Activated CD4-positive, alpha-beta T cell treated with anti-CD3 and anti-CD28 coated beads, Interleukin-2, amount 10 ng/mL, durations not matched to agents 24 days and 14 days (primary cell): ENCODE results near the gene SNX18. TPM values are rescaled to one million over a fixed set of nuclear protein-coding genes. Genes with fewer than 3 reads are reported as not detected.

Source experiments
- DNase-seq: peaks from one replicate; pipeline ENCODE4 v3.0.0; 2022
- H3K27ac Mint-ChIP-seq: one replicate; pipeline ENCODE4 v1.8.0; 2022; ENCODE audit warnings: mild to moderate bottlenecking, mixed read lengths
- H3K27me3 Mint-ChIP-seq: one replicate; pipeline ENCODE4 v1.8.0; 2022; ENCODE audit warnings: mixed read lengths
- H3K36me3 Mint-ChIP-seq: one replicate; pipeline ENCODE4 v1.8.0; 2022; ENCODE audit warnings: low read depth, mild to moderate bottlenecking, mixed read lengths
- H3K4me1 Mint-ChIP-seq: one replicate; pipeline ENCODE4 v1.8.0; 2021; ENCODE audit warnings: mixed read lengths
- H3K4me3 Mint-ChIP-seq: one replicate; pipeline ENCODE4 v1.8.0; 2022; ENCODE audit warnings: mild to moderate bottlenecking, moderate library complexity, mixed read lengths
- H3K9me3 Mint-ChIP-seq: one replicate; pipeline ENCODE4 v1.8.0; 2021; ENCODE audit warnings: mixed read lengths
- intact Hi-C: fragments of 100-400 bp; cut with micrococcal nuclease; formaldehyde crosslinking; loops from one replicate; pipeline ENCODE4 v1.15.1; 2023
- total RNA-seq: library from RNA; stranded (reverse); gene quantifications from 2 replicates; pipeline ENCODE4 v1.2.3, GENCODE V29; 2022

Gene SNX18
- total RNA-seq, 1 donor from 2014 or later, result 12.9 TPM

DNA sequence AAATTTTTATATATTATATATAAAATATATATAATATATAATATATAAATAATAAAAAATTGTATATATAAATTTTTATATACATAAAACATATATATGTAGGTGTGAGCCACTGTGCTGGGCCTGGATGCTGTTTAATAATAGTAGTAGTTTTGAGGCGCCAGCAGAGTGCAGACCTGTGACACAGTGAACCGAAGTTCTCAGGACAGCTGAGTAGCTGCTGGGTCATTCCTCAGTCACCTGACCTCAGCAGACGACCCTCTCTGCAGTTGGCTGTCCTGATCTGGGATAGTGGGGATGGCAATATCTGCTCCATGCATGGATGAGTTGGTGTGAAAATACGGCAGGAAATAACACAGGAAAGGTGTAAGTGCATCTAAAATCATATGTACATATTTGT, 3.3 kb upstream of the SNX18 start:
- H3K9me3 Mint-ChIP-seq, result no peaks in the 10 kb centered on the region

GRCh38 chr5:54514841-54515432, 2.6 kb upstream of the SNX18 start:
- H3K27ac Mint-ChIP-seq, result no peak overlapping the region
- intact Hi-C loops, result loop anchor here (5.0 to 10.0 kb wide), 6 partner anchors 97 to 717 kb away; partner anchors contain the start of genes ARL15 and CCNO
- peaks cover 33% of the 10 kb centered on the region for H3K27me3 Mint-ChIP-seq
- peaks cover 9% of the 10 kb centered on the region for H3K36me3 Mint-ChIP-seq
- H3K4me3 Mint-ChIP-seq, result no peak overlapping the region
- H3K9me3 Mint-ChIP-seq, result no peaks in the 10 kb centered on the region
- peaks cover 19% of the 10 kb centered on the region for H3K4me1 Mint-ChIP-seq
- DNase-seq, result no peak

More for the DNA sequence above, 3.3 kb upstream of the SNX18 start:
- intact Hi-C loops, result loop anchor here (10.0 kb wide), 2 partner anchors 521 to 631 kb away; no protein-coding TSS in a partner anchor
- no peak for DNase-seq
- peaks cover 12% of the 10 kb centered on the region for H3K4me1 Mint-ChIP-seq
- H3K27me3 Mint-ChIP-seq, result peaks cover 37% of the 10 kb centered on the region
- peaks cover 4% of the 10 kb centered on the region for H3K36me3 Mint-ChIP-seq
- no peak overlapping the region for H3K27ac Mint-ChIP-seq
- H3K4me3 Mint-ChIP-seq, result no peak overlapping the region

GRCh38 chr5:54515634-54516033, 1.9 kb upstream of the SNX18 start:
- Mint-ChIP-seq H3K27me3 (peaks cover 31% of the 10 kb centered on the region), H3K9me3 (no peaks in the 10 kb centered on the region), H3K36me3 (peaks cover 11% of the 10 kb centered on the region), H3K27ac (no peak overlapping the region), H3K4me3 (no peak overlapping the region), H3K4me1 (peaks cover 26% of the 10 kb centered on the region)
- intact Hi-C loops, result loop anchor here (2.0 to 10.0 kb wide), 10 partner anchors 97 to 717 kb away; partner anchors contain the start of genes ARL15 and CCNO
- DNase-seq, result no peak

DNA sequence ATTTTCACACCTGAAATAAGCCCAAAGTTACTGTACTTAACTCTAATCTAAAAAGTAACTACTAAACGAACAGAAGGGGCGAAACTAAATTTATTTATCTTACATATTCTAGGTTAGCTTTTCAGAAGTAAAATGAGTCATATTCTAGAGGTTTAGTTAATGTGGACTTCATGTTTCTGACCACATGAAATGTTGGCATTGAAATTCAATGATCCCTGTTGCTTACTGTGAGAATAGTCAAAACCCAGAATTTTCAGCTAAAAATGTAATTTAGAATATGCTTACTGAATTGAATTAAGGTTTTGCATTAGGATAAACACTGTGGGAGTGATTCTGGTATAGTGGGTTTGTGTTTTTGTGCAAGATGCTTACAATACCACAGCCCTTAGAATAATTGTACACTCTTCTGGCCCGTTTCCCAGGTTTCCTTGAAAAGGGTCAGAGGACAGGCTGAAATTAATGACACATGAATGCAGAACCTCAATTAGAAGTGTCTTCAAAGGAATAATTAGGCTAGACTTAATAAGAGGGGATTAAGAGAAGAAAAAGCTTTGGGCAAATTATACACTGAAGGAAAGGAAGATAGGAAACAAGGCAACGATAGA, 1.4 kb upstream of the SNX18 start:
- peaks cover 30% of the 10 kb centered on the region for H3K4me1 Mint-ChIP-seq
- no peak overlapping the region for H3K4me3 Mint-ChIP-seq
- no peaks in the 10 kb centered on the region for H3K9me3 Mint-ChIP-seq
- intact Hi-C loops, result loop anchor here (2.0 to 10.0 kb wide), 10 partner anchors 96 to 716 kb away; partner anchors contain the start of genes ARL15 and CCNO
- H3K27me3 Mint-ChIP-seq, result peaks cover 30% of the 10 kb centered on the region
- no peak for DNase-seq
- peaks cover 16% of the 10 kb centered on the region for H3K36me3 Mint-ChIP-seq
- no peak overlapping the region for H3K27ac Mint-ChIP-seq

- H3K27ac Mint-ChIP-seq, result no peak overlapping the region
- peaks cover 27% of the 10 kb centered on the region for H3K27me3 Mint-ChIP-seq
- H3K9me3 Mint-ChIP-seq, result no peaks in the 10 kb centered on the region
- H3K4me1 Mint-ChIP-seq, result peaks cover 38% of the 10 kb centered on the region
- DNase-seq, result no peak
- peak overlapping the region; percentile 72 for H3K4me3 Mint-ChIP-seq
- H3K36me3 Mint-ChIP-seq, result peaks cover 17% of the 10 kb centered on the region
- intact Hi-C loops, result loop anchor here (1.0 to 10.0 kb wide), 13 partner anchors 95 to 715 kb away; partner anchors contain the start of genes ARL15 and CCNO
These were observed 416 bp upstream of the SNX18 start for GRCh38 chr5:54517174-54517511.

DNA sequence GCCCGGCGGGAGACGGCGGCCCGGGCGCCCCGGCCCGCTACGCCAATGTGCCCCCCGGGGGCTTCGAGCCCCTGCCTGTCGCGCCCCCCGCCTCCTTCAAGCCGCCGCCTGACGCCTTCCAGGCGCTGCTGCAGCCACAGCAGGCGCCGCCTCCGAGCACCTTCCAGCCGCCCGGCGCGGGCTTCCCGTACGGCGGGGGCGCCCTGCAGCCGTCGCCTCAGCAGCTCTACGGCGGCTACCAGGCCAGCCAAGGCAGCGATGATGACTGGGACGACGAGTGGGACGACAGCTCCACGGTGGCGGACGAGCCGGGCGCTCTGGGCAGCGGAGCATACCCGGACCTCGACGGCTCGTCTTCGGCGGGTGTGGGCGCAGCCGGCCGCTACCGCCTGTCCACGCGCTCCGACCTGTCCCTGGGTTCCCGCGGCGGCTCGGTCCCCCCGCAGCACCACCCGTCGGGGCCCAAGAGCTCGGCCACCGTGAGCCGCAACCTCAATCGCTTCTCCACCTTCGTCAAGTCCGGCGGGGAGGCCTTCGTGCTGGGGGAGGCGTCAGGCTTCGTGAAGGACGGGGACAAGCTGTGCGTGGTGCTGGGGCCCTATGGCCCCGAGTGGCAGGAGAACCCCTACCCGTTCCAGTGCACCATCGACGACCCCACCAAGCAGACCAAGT, 723 bp downstream of the SNX18 start:
- peak; percentile 89 for DNase-seq
- peak overlapping the region; percentile 87 for H3K4me3 Mint-ChIP-seq
- peaks cover 22% of the 10 kb centered on the region for H3K36me3 Mint-ChIP-seq
- peaks cover 47% of the 10 kb centered on the region for H3K4me1 Mint-ChIP-seq
- H3K9me3 Mint-ChIP-seq, result no peaks in the 10 kb centered on the region
- intact Hi-C loops, result loop anchor here (2.0 to 10.0 kb wide), 7 partner anchors 94 to 714 kb away; partner anchors contain the start of genes ARL15 and CCNO
- H3K27me3 Mint-ChIP-seq, result peaks cover 27% of the 10 kb centered on the region
- peak overlapping the region; percentile 75 for H3K27ac Mint-ChIP-seq

- Mint-ChIP-seq H3K36me3 (peaks cover 23% of the 10 kb centered on the region), H3K27ac (peak overlapping the region; percentile 75), H3K9me3 (no peaks in the 10 kb centered on the region), H3K4me1 (peaks cover 50% of the 10 kb centered on the region), H3K4me3 (peak overlapping the region; percentile 87), H3K27me3 (peaks cover 27% of the 10 kb centered on the region)
- DNase-seq, result no peak
- intact Hi-C loops, result loop anchor here (2.0 to 10.0 kb wide), 7 partner anchors 93 to 713 kb away; partner anchors contain the start of genes ARL15 and CCNO
These were observed 1.4 kb downstream of the SNX18 start for GRCh38 chr5:54518818-54519508.

GRCh38 chr5:54519509-54519876, 1.9 kb downstream of the SNX18 start:
- intact Hi-C loops, result loop anchor here (2.0 to 10.0 kb wide), 7 partner anchors 93 to 713 kb away; partner anchors contain the start of genes ARL15 and CCNO
- Mint-ChIP-seq H3K4me1 (peaks cover 54% of the 10 kb centered on the region), H3K27ac (no peak overlapping the region), H3K27me3 (peaks cover 24% of the 10 kb centered on the region), H3K9me3 (no peaks in the 10 kb centered on the region), H3K36me3 (peaks cover 26% of the 10 kb centered on the region), H3K4me3 (peak overlapping the region; percentile 87)
- peak; percentile 62 for DNase-seq

GRCh38 chr5:54520438-54520846, 2.9 kb downstream of the SNX18 start:
- DNase-seq, result no peak
- intact Hi-C loops, result no loop called here
- no peaks in the 10 kb centered on the region for H3K9me3 Mint-ChIP-seq
- H3K36me3 Mint-ChIP-seq, result peaks cover 28% of the 10 kb centered on the region
- peaks cover 56% of the 10 kb centered on the region for H3K4me1 Mint-ChIP-seq
- H3K27ac Mint-ChIP-seq, result peak overlapping the region; percentile 15
- peaks cover 16% of the 10 kb centered on the region for H3K27me3 Mint-ChIP-seq
- H3K4me3 Mint-ChIP-seq, result peak overlapping the region; percentile 87

DNA sequence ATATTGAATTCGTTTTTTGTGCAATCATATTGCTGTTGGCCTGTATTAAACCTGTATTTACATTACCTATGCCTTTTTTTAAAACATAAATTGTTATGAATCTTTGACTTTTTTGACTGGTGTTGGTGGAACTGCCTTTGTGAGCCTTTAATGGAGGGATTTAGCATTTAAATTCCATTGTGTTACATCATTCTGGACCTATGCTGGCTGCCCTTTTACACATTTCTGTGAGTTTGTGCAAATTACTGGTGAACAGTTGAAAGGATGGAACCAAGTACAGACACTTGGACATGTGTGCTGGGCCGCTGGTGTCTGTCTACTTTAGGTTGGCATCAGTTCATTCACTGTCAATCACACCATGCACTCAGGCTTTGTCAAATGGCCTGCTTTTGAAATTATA, 3.4 kb downstream of the SNX18 start:
- Mint-ChIP-seq H3K4me1 (peaks cover 59% of the 10 kb centered on the region), H3K9me3 (no peaks in the 10 kb centered on the region), H3K4me3 (peak overlapping the region; percentile 87), H3K27ac (no peak overlapping the region), H3K27me3 (peaks cover 12% of the 10 kb centered on the region), H3K36me3 (peaks cover 29% of the 10 kb centered on the region)
- intact Hi-C loops, result no loop called here
- DNase-seq, result no peak

DNA sequence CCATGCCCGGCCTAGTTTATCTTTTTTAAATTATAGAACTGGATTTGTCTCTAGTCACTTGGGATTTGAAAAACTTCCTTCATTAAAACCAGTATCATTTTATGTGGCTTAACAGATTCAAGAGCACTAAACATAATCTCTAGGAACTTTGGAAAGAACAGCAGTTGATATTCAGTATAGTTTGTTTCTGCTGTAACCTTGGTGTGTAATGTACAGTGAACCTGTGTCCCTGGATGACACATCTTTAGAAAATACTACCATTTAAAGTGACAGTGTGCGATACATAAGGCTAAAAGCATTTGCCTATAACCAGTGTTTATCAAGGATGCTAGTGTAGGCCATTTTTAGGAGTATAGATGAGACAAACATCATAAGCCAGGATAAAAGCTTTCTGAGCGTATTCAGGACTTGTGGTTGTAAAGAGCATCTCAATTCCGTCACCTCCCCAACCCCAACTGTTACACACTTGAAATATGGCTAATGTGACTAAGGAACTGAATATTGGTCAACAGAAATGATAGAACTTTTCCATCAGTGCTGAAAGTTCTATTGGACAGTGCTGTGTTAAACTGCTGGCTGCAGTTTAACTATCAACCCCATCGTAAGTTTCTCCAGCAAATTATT, 4.4 kb downstream of the SNX18 start:
- intact Hi-C loops, result no loop called here
- no peak for DNase-seq
- Mint-ChIP-seq H3K9me3 (no peaks in the 10 kb centered on the region), H3K4me1 (peaks cover 56% of the 10 kb centered on the region), H3K27ac (no peak overlapping the region), H3K4me3 (peak overlapping the region; percentile 87), H3K36me3 (peaks cover 29% of the 10 kb centered on the region), H3K27me3 (peaks cover 4% of the 10 kb centered on the region)

DNA sequence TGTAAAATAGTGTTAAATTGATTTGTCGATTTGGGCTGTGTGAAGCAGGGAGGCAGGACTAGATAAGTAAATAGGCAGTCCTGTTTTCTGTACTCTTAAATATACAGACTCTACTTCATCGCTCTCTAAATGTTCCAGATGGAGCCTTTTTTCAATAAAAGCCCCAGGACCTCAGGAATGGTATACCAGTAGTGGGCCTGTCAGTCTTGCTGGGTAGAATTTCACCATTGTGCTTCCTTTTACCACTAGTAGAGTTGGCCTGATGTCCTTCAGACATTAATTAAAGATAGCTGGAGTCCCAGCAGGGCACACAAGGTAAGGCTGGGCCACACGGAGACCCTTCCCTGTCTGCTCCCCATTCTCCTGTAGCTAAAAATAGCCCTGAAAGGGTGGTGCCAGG, 6.0 kb downstream of the SNX18 start:
- H3K27me3 Mint-ChIP-seq, result no peaks in the 10 kb centered on the region
- H3K36me3 Mint-ChIP-seq, result peaks cover 29% of the 10 kb centered on the region
- intact Hi-C loops, result no loop called here
- peaks cover 51% of the 10 kb centered on the region for H3K4me1 Mint-ChIP-seq
- H3K4me3 Mint-ChIP-seq, result no peak overlapping the region
- DNase-seq, result no peak
- no peak overlapping the region for H3K27ac Mint-ChIP-seq
- H3K9me3 Mint-ChIP-seq, result no peaks in the 10 kb centered on the region

- Mint-ChIP-seq H3K4me1 (peaks cover 47% of the 10 kb centered on the region), H3K27ac (no peak overlapping the region), H3K4me3 (no peak overlapping the region), H3K36me3 (peaks cover 27% of the 10 kb centered on the region), H3K9me3 (no peaks in the 10 kb centered on the region), H3K27me3 (no peaks in the 10 kb centered on the region)
- intact Hi-C loops, result no loop called here
- DNase-seq, result no peak
These were observed 6.5 kb downstream of the SNX18 start for GRCh38 chr5:54524082-54524481.
